GM18519 (cell line): ENCODE results near the gene SORBS1.

Source experiments
- ATAC-seq: cut with Tn5 transposase; IDR thresholded peaks from one replicate; pipeline ENCODE4 v1.9.1; 2021; ENCODE audit warnings: mild to moderate bottlenecking, moderate library complexity; ENCODE audit not compliant: unreplicated experiment, low FRiP score

SORBS1 gene

DNA sequence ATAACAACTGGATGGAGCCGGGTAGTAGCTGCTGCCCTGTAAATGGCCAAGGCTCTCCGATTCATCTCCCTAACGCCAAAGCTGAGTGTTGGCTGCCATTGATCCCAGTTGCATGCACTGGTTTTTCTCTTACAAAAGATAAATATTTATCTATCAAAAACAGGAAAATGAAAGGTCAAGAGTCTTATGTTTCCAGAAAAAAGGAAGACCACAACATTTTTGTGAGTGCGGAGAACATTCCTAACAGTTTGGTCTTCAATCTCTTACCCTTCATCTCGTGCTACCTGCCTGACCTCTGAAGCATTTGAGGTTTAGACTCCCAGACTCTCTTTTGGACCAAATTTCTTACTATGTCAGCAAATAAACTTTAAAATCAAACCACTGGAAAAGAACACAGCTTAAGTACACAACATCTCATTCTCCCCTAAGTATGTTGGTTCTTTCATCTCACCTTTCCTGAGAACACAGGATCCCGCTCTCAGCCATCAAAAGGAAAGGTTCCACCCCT lies 61.6 kb downstream of the SORBS1 start:
- no peak for ATAC-seq

DNA sequence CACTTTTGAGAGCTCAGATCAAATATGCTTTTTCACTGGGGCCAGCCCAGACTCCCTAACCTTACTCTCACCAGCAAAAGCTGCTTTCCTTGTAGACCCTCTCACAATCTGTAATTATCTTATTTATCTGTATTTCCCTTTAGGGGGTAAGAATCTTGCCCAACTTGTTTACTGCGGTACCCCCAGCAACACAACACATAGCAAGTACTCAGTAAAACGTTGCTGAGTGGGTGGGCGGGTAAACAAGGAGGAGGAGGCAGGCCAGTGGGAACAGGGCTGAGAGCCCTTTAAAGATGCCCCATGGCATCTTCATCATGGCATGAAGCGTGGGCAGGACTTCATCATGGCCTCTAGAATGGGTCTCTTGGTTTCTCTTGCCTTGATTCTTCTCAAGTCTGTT lies 64.2 kb downstream of the SORBS1 start:
- no peak for ATAC-seq

DNA sequence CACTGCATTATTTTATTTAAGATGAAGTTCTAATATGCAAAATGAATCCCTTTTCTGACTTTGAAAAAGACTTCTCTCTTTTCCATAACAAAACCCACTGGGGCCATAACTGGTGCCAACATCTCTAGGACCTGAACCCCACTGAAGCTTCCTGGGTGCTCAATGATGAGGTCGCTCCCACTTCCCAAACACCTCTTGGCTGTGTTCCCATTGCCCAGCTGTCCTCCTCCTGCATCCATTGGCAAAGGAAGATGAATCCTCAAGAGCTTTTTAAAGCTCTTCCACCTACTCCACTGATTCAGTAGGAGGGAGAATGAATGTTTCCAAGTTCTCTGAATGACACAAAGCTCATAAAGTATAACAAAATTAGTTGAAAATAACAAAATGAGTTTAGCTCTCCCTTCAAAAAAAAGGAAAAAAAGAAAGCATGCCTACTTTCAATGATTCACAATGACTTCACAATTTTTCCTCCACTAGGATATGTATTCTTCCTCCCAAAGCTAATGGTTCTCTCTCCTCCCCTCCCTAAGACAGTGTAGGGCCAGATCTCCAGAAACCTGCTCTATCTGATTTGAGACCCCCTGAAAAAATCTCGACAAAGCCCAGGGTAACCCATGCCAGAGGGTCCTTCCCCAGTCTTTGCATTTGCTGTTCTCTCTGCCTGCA lies 64.8 kb downstream of the SORBS1 start:
- no peak for ATAC-seq

DNA sequence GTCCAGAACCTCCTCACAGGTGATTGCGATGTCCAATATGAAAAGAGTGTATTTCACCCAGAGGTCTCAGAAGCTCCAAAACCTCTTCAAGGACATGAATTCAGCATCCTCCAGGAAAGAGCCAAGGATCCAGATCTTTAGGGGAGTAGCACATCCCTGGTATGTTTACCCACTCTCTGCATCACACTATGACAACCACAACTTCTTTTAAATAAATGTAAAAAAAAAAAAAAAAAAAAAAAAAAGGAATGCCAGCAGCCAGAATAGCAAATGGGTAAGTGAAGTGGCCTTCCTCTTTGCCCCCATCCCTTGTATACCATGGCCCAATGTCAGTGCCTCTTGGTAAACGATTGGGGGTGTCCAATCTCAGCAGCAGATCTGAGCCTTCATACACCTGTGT lies 67.3 kb downstream of the SORBS1 start:
- ATAC-seq, result no peak

DNA sequence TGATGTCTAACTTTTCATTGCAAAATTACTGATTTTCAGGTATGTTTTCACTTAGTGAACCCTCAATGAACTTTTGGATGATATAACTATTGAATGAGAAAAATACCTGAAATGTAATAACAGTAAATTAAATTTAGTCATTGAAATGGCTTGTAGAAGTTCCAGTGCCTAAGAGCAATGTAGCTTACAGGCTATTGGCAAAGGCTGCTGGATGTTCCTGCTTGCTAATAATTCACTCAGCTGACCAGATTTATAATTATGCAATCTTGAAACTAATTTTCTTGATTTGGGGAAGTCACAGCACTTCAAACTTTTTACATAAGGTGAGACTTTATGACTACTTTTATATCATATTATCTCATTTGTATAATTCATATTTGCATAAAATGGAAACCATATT lies 73.2 kb downstream of the SORBS1 start:
- ATAC-seq, result no peak

DNA sequence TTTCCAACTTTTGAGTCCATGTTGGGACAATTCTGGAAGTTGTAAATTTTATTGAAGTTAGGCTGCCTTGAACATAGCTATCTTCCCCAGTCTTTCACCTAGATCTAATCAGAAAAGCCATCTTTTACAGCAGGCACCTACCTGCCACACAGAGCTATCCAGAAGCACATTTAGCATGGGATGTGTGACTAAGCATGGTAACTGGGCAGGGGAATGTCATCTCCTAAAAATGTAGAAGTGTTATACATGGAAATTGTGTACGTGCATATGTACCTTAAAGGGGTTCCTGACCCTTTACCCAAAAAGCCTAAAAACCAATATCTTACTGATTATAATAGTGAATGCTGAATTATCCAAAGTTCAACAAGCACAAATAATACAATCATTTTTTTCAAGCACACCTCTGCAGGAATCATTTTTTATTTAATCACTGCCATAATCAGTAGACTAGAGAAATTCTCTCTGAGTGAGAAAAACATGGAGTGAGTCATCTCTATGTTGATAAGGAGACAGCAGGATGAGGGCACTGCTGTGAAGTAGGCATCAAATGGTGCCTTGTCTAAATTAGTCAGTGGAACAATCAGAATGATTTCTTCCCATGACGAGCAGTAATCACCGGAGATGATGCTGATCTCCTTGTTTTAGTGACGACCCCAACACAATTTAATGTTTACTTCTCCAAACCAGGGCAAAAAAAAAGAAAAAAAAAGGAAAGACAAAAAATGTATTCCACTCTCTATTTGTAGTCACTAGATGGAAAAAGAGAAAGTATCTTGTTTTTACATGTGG lies 75.9 kb downstream of the SORBS1 start:
- no peak for ATAC-seq

DNA sequence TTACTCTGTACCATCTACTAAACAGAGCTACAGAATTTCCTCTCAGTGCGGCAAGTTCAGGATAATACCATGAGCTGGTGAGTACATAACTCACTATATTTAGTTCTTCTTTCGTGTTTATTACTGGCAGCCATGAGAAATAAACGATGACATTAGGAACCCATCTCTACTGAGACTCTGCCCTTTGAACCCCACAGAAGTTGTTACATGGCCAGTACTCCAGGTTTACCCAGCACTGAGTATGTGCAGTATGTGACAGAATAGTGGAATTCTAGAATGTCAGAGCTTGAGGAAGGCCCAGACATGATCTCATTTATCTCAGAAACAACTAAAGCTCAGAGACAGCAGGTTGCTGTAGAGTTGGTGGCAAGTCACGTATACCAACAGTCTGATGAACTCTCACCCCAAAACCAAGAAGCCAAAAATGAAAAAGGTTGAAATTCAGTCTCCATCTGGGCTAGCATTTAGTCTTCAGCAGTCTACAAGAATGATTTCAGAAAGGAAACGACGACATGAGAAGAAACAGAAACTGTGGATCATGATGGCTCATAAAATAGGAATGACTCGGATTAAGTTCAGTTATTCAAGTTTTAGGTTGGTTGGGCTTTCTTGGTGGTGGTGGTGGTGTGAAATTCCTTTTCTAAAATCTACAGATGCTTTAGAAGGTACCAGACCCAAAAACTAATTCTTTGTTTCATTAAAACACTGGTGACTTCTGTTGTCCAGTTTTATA lies 78.5 kb downstream of the SORBS1 start:
- ATAC-seq, result no peak

DNA sequence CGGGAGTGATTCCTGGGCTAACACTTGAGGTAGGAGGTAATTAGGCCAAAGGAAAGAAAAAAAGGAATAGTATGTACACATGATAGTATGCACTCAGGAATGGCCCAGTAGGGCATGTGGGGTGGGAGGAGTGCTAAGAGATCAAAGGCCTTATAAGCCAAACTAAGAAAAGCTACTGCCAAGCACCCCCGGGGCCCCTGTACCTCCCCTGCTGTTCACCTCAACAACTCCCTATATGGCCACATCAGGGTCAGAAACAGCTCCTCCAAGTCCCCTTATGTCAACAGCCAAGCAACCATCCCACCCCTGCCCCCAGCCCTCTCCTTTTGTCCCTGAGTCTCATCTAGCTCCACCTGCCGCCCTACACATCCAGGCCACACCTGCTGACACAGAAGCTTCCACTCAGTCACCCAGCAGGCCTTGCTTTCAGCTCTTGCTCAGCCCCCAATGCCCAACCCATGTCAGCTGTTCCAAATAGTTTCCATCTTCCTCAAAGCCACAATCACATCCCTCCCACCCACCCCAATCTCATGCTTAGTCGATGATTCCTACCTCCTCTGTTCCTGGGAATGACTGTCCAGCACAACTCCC lies 80.2 kb downstream of the SORBS1 start:
- ATAC-seq, result no peak

DNA sequence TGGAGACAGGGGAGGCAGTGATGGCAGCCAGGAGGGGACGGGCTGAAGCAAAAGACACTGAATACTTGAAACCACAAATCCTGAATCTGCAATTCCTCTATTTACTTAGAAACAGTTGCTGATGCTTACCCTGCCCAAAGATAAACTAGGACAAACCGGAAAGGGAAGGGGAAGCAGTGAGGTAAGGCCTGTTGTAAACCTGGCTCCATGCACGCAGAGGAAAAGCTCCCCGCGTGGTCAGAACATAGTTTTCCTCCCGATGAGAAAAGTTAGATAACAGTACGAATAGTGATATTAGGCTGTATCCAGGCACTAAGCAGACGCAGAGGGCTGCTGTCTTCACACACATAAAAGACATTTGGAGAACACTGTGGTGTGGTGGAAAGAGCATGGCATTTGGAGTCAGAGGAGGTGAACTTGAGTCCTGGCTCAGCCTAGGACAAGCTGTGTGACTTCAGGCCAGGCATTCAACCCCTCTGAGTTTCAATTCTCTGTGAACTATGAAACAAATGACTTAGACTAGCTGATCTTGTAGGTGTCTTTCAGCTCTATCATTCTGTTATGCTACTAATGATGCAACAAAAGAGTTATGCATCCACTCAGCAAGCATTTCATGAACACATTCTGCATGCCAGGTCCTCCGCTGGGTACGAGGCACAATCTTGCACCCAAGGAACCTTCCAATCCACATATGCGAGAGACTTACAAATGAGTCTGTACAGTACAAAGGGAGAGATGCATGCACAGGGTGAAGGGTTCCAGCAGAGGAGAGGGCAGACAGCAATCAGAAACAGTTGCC lies 80.9 kb downstream of the SORBS1 start:
- ATAC-seq, result no peak

DNA sequence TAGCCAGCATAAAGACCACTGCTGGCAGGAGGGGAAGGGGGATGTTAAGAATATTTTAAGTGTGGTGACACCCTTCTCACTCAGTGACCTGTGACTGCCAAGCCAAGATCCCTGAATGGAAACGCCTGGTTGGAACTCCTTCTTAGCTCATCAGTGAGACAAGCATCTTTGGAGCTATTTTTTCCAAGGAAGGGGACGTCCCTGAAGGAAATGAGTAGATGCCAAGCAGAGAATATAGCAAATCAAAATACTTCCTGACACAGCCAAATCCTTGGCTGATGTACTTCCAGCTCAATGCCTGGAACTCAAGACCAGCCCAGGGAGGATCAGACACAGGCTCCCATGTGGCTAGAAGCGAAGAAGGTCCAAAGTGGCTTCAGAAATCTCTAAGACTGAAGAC lies 82.2 kb downstream of the SORBS1 start:
- ATAC-seq, result no peak

DNA sequence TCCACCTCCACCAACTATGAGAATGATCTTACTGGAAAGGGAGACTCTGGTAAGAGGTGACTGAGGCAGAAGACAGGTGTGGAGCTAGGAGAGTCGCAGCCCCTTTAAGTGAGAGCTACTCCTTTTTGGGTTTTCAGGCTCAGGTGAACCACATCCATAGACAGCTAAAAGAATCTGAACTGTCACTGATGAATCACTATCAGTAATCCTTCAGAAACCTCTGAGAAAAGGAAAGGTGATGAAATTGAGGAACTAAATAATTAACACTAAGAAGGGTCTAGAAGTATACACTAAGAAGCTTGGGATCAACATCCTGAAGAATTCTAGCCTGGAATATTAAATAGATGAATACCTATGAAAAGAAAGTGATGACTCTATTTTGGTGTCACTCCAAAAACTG lies 83.0 kb downstream of the SORBS1 start:
- no peak for ATAC-seq

DNA sequence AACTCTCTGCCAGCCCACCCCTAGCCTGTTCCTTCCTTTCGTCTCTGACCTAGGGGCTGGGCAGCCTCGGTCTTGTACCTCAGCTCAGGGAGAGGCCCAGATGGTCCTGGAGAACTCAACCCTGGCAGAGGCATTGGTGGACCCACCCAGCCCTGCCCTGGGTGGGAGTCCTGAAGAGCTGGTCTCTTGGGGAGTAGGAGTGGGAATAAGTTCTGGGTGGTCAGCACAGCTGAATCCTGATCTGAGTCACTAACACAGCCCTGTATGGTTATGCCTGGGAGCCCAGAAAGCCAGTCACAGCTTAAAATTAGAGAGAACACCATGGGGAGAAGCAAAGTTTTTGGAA lies 84.0 kb downstream of the SORBS1 start:
- ATAC-seq, result no peak

DNA sequence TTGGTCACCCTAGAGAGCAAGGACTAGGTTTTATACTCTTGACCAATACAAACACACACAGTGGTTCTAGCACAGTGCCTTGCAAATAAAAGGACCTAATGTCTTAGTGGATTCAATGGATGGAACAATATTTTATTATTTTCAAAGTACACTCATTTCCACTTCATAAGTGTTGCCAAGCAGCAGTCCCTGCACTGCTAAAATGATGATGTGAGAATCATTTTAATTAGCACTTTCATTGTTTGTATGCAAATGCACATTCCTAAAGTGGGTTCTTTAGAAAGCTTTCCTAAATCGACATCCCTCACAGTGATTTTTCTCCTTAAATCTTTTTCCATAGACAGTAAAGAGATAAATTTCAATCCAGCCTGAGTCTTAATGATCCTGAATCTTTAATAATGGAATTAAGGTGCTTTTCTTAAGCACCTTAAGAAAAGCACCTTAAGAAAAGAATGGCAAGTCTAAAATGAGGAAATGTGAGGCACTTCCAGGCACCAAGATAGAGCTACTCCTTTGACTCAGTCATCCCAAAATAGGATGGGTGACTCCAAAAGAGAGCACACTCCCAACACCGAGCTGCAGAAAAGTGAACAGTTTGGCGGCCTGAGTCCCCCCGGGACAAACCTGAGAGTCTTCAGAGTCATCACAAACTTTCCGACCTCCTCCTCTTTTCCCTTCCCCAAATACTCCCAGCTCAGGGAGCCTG lies 84.5 kb downstream of the SORBS1 start:
- no peak for ATAC-seq

DNA sequence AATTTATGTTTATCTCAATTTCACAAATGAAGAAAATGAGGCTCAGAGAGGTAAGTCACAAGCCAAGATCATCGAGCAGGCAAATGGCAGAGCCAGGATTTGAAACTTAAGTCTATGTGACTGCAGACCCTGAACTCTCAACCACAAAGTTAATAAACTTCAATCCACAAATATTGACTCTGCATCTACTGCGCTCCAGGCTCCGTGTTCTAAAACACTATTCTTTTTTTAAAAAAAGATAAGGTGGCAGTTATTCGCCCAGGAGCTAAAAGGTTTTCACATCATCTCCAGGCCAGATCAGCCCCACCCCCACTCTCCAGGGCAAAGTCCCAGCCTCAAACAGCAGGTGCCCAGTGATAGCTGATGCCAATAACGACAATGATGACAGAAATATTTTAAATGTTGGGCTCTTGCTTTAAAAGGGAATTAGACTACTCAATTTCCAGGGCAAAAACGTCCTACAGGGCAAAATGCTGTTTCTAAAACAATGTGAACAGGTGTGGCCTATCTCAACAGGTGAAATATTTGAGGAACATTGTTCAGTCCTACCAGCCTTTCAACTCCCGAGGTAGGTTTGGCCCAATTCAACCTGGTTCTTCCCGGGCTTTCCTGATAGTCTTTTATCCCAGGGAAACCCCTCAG lies 85.2 kb downstream of the SORBS1 start:
- no peak for ATAC-seq

DNA sequence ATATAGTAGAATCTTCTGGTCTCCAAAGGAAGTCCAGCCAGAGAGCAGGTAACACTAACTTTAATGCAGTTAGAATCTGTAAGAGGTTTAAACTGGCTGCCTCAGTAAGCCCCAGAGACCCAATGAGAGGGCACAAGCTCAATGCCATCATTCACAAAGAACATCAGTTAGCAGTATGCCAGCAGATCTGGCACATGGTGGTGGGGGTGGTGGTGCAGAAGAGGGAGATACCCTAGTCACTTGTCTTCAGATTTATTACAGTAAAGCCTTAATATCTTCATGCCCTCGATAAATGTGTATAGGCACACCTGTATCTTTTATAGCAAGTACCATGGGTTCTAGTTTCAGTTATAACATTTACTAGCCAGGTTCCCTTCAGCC lies 86.2 kb downstream of the SORBS1 start:
- no peak for ATAC-seq

DNA sequence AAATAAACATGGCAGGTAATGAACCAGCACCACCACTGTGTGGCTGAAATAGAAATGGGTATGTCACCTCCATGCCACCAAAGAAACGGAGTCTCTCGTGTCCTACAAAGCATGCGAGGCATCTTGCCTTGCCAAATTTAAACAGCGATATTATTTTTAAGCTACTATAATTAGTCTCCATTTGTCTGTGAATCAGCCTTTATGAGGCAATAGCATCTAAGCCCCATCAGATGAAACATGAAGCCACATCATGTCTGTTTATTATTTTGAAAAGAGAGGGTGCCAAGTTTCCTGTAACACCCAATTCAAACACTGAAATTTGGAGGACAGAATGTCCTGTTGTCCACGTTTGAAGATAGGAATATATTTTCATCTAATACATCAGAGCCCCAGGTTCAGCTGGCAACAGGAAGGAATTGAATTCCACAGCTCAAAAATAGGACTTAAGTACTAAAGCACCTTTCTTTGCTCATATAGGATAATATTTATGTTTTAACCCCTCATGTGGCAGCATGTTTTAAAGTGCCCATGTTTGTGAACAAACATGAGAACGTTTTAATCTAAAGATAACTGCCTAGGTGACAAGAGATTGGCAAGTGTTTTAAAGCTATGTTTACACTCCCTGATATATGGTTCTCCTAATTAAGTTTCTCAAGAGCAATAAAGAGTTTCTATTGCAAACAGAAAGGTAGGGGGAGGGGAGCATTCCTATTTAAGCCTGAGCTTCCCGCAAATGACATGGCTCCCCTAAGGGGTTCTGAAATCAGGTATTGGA lies 86.8 kb downstream of the SORBS1 start:
- no peak for ATAC-seq

DNA sequence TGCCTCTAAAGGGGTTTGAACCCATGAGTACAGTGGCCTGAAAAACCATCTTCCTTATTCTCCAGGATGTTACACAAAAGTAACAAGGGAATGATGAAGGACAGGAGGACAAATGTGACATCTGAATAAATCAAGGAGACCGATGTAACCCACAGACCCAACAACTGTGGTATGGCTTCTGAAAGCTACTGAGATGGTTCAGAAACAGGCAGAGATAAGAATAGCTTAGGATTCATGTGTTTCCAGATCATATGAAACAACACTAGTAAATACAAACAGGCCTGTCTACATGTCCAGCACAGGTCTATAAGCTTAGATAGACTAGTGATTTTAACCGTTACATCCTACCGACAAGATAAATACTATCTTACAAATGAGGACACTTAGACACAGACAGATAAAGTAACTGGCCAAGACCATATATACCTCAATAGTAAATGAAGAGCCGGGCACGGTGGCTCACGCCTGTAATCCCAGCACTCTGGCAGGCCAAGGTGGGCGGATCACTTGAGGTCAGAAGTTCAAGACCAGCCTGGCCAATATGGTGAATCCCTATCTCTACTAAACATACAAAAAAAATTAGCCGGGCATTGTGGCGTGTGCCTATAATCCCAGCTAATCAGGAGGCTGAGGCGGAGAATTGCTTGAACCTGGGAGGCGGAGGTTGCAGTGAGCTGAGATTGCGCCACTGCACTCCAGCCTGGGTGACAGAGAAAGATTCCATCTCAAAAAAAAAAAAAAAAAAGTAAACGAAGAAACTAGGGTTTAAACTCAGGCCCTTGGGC lies 88.7 kb downstream of the SORBS1 start:
- no peak for ATAC-seq

DNA sequence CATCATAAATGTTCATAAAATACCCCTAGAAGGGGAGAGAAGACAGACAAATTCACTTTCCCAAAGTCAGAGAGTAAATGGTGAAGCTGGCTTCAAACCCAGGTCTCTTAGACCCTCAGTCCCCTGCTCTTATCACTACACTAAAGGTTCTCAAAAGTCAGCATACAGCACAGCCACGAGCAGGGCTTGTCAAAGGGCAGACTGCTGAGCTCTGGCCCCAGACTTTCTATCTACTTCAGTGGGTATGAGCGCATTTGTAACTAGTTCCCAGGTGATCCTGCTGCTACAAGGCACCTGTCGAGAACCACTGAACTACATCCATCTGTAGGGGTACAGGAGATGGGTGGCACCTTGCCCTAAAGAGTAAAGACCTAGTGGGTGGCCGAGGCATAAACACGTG lies 91.5 kb downstream of the SORBS1 start:
- ATAC-seq, result no peak
